ENCODE data around the gene PIK3CG.
"Not testable (repeated sequence)": the region's sequence is repeated elsewhere in the genome, so short reads cannot be mapped to it uniquely, and the experiment has no call there.

PIK3CG gene

GRCh38 chr7:106954840-106955239, 89.8 kb downstream of the PIK3CG start:
- Histone ChIP-seq H3K4me3 (ENCODE audit: low read depth, low read length) (no peak overlapping the region), H3K9me3 (ENCODE audit: severe bottlenecking) (peaks cover 7% of the 10 kb centered on the region), H3K36me3 (no peaks in the 10 kb centered on the region), H3K27me3 (ENCODE audit: insufficient read depth, low read depth, severe bottlenecking) (no peaks in the 10 kb centered on the region), H3K27ac (no peak overlapping the region)
- no peak for DNase-seq
- TF ChIP-seq, protein P1, sequence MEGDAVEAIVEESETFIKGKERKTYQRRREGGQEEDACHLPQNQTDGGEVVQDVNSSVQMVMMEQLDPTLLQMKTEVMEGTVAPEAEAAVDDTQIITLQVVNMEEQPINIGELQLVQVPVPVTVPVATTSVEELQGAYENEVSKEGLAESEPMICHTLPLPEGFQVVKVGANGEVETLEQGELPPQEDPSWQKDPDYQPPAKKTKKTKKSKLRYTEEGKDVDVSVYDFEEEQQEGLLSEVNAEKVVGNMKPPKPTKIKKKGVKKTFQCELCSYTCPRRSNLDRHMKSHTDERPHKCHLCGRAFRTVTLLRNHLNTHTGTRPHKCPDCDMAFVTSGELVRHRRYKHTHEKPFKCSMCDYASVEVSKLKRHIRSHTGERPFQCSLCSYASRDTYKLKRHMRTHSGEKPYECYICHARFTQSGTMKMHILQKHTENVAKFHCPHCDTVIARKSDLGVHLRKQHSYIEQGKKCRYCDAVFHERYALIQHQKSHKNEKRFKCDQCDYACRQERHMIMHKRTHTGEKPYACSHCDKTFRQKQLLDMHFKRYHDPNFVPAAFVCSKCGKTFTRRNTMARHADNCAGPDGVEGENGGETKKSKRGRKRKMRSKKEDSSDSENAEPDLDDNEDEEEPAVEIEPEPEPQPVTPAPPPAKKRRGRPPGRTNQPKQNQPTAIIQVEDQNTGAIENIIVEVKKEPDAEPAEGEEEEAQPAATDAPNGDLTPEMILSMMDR (IDR thresholded peaks at IDR 0.05; ENCODE audit: low read depth, low read length) = no peak

DNA sequence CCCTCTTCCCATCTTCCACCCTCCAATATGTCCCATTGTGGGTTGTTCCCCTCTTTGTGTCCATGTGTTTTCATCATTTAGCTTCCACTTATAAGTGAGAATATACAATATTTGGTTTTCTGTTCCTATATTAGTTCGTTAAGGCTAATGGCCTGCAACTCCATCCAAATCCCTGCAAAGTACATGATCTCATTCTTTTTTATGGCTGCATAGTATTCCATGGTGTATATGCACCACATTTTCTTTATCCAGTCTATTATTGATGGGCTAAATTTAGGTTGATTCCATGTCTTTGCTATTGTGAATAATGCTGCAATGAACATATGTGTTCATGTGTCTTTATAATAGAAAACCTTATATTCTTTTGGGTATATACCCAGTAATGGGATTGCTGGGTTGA, 90.8 kb downstream of the PIK3CG start:
- not testable (repeated sequence) for DNase-seq; H3K27me3 ChIP-seq (ENCODE audit: insufficient read depth, low read depth, severe bottlenecking); H3K4me3 ChIP-seq (ENCODE audit: low read depth, low read length); H3K9me3 ChIP-seq (ENCODE audit: severe bottlenecking); H3K27ac ChIP-seq; H3K36me3 ChIP-seq
